ENCODE data around the gene LGR6.

LGR6 gene

GRCh38 chr1:202150602-202151001 lies 43.0 kb upstream of the LGR6 start:
- 92 to 93% methylated on average over 8 of the region's 8 CpGs for WGBS, 2 experiments
- no peaks in the 10 kb centered on the region for H3K4me1 ChIP-seq (ENCODE audit: control insufficient read depth, insufficient read depth, low read length)
- H3K27me3 ChIP-seq (ENCODE audit: control insufficient read depth, insufficient read depth, low read length, poor library complexity, severe bottlenecking): no peaks in the 10 kb centered on the region
- H3K9me3 ChIP-seq (ENCODE audit: control insufficient read depth, low read length): no peaks in the 10 kb centered on the region
- H3K4me3 ChIP-seq (ENCODE audit: insufficient read depth, low read depth, low read length): no peak overlapping the region
- no peaks in the 10 kb centered on the region for H3K36me3 ChIP-seq (ENCODE audit: control insufficient read depth, insufficient read depth, low read length)
- H3K27ac ChIP-seq (ENCODE audit: insufficient read depth, low read depth, low read length, poor library complexity, severe bottlenecking): no peak overlapping the region

GRCh38 chr1:202151045-202151444 lies 42.6 kb upstream of the LGR6 start:
- no peak overlapping the region for H3K27ac ChIP-seq (ENCODE audit: insufficient read depth, low read depth, low read length, poor library complexity, severe bottlenecking)
- WGBS, 2 experiments: 81 to 88% methylated on average over 2 of the region's 2 CpGs
- no peaks in the 10 kb centered on the region for H3K27me3 ChIP-seq (ENCODE audit: control insufficient read depth, insufficient read depth, low read length, poor library complexity, severe bottlenecking)
- no peaks in the 10 kb centered on the region for H3K4me1 ChIP-seq (ENCODE audit: control insufficient read depth, insufficient read depth, low read length)
- H3K4me3 ChIP-seq (ENCODE audit: insufficient read depth, low read depth, low read length): no peak overlapping the region
- H3K9me3 ChIP-seq (ENCODE audit: control insufficient read depth, low read length): no peaks in the 10 kb centered on the region
- H3K36me3 ChIP-seq (ENCODE audit: control insufficient read depth, insufficient read depth, low read length): no peaks in the 10 kb centered on the region

GRCh38 chr1:202152399-202152798 lies 41.2 kb upstream of the LGR6 start:
- H3K27ac ChIP-seq (ENCODE audit: insufficient read depth, low read depth, low read length, poor library complexity, severe bottlenecking): no peak overlapping the region
- 81 to 82% methylated on average over 10 of the region's 10 CpGs for WGBS, 2 experiments

GRCh38 chr1:202153284-202153683 lies 40.3 kb upstream of the LGR6 start:
- H3K36me3 ChIP-seq (ENCODE audit: control insufficient read depth, insufficient read depth, low read length): no peaks in the 10 kb centered on the region
- no peaks in the 10 kb centered on the region for H3K4me1 ChIP-seq (ENCODE audit: control insufficient read depth, insufficient read depth, low read length)
- H3K4me3 ChIP-seq (ENCODE audit: insufficient read depth, low read depth, low read length): no peak overlapping the region
- no peak overlapping the region for H3K27ac ChIP-seq (ENCODE audit: insufficient read depth, low read depth, low read length, poor library complexity, severe bottlenecking)
- no peaks in the 10 kb centered on the region for H3K9me3 ChIP-seq (ENCODE audit: control insufficient read depth, low read length)
- no peaks in the 10 kb centered on the region for H3K27me3 ChIP-seq (ENCODE audit: control insufficient read depth, insufficient read depth, low read length, poor library complexity, severe bottlenecking)
- 93 to 99% methylated on average over 4 of the region's 4 CpGs for WGBS, 2 experiments

More at GRCh38 chr1:202152399-202152798, 41.2 kb upstream of the LGR6 start:
- Histone ChIP-seq H3K9me3 (ENCODE audit: control insufficient read depth, low read length) (no peaks in the 10 kb centered on the region), H3K4me3 (ENCODE audit: insufficient read depth, low read depth, low read length) (no peak overlapping the region), H3K4me1 (ENCODE audit: control insufficient read depth, insufficient read depth, low read length) (no peaks in the 10 kb centered on the region), H3K36me3 (ENCODE audit: control insufficient read depth, insufficient read depth, low read length) (no peaks in the 10 kb centered on the region), H3K27me3 (ENCODE audit: control insufficient read depth, insufficient read depth, low read length, poor library complexity, severe bottlenecking) (no peaks in the 10 kb centered on the region)

GRCh38 chr1:202154148-202154765 lies 39.3 kb upstream of the LGR6 start:
- Histone ChIP-seq H3K4me1 (ENCODE audit: control insufficient read depth, insufficient read depth, low read length) (no peaks in the 10 kb centered on the region), H3K27me3 (ENCODE audit: control insufficient read depth, insufficient read depth, low read length, poor library complexity, severe bottlenecking) (no peaks in the 10 kb centered on the region), H3K9me3 (ENCODE audit: control insufficient read depth, low read length) (no peaks in the 10 kb centered on the region), H3K27ac (ENCODE audit: insufficient read depth, low read depth, low read length, poor library complexity, severe bottlenecking) (no peak overlapping the region), H3K36me3 (ENCODE audit: control insufficient read depth, insufficient read depth, low read length) (no peaks in the 10 kb centered on the region), H3K4me3 (ENCODE audit: insufficient read depth, low read depth, low read length) (no peak overlapping the region)
- 93% methylated on average over 9 to 10 of the region's 10 CpGs for WGBS, 2 experiments

GRCh38 chr1:202154766-202155477 lies 38.7 kb upstream of the LGR6 start:
- Histone ChIP-seq H3K27ac (ENCODE audit: insufficient read depth, low read depth, low read length, poor library complexity, severe bottlenecking) (no peak overlapping the region), H3K9me3 (ENCODE audit: control insufficient read depth, low read length) (no peaks in the 10 kb centered on the region), H3K36me3 (ENCODE audit: control insufficient read depth, insufficient read depth, low read length) (no peaks in the 10 kb centered on the region), H3K27me3 (ENCODE audit: control insufficient read depth, insufficient read depth, low read length, poor library complexity, severe bottlenecking) (no peaks in the 10 kb centered on the region), H3K4me1 (ENCODE audit: control insufficient read depth, insufficient read depth, low read length) (no peaks in the 10 kb centered on the region), H3K4me3 (ENCODE audit: insufficient read depth, low read depth, low read length) (no peak overlapping the region)
- WGBS, 2 experiments: 34 to 37% methylated on average over 11 of the region's 11 CpGs

- 87 to 89% methylated on average over 7 to 8 of the region's 8 CpGs for WGBS, 2 experiments
- Histone ChIP-seq H3K36me3 (ENCODE audit: control insufficient read depth, insufficient read depth, low read length) (no peaks in the 10 kb centered on the region), H3K27ac (ENCODE audit: insufficient read depth, low read depth, low read length, poor library complexity, severe bottlenecking) (no peak overlapping the region), H3K4me3 (ENCODE audit: insufficient read depth, low read depth, low read length) (no peak overlapping the region), H3K4me1 (ENCODE audit: control insufficient read depth, insufficient read depth, low read length) (no peaks in the 10 kb centered on the region), H3K27me3 (ENCODE audit: control insufficient read depth, insufficient read depth, low read length, poor library complexity, severe bottlenecking) (no peaks in the 10 kb centered on the region), H3K9me3 (ENCODE audit: control insufficient read depth, low read length) (no peaks in the 10 kb centered on the region)
Measured at GRCh38 chr1:202155478-202156021, 38.0 kb upstream of the LGR6 start.

GRCh38 chr1:202156590-202156989 lies 37.0 kb upstream of the LGR6 start:
- Histone ChIP-seq H3K9me3 (ENCODE audit: control insufficient read depth, low read length) (no peaks in the 10 kb centered on the region), H3K27me3 (ENCODE audit: control insufficient read depth, insufficient read depth, low read length, poor library complexity, severe bottlenecking) (no peaks in the 10 kb centered on the region), H3K4me3 (ENCODE audit: insufficient read depth, low read depth, low read length) (no peak overlapping the region), H3K36me3 (ENCODE audit: control insufficient read depth, insufficient read depth, low read length) (no peaks in the 10 kb centered on the region), H3K4me1 (ENCODE audit: control insufficient read depth, insufficient read depth, low read length) (peaks cover 7% of the 10 kb centered on the region), H3K27ac (ENCODE audit: insufficient read depth, low read depth, low read length, poor library complexity, severe bottlenecking) (no peak overlapping the region)
- 64 to 70% methylated on average over 8 of the region's 8 CpGs for WGBS, 2 experiments

- no peak overlapping the region for H3K4me3 ChIP-seq (ENCODE audit: insufficient read depth, low read depth, low read length)
- WGBS, 2 experiments: 96% methylated on average over 10 of the region's 10 CpGs
Measured at GRCh38 chr1:202157945-202158344, 35.7 kb upstream of the LGR6 start.

GRCh38 chr1:202158810-202159533 lies 34.6 kb upstream of the LGR6 start:
- Histone ChIP-seq H3K4me3 (ENCODE audit: insufficient read depth, low read depth, low read length) (no peak overlapping the region), H3K27me3 (ENCODE audit: control insufficient read depth, insufficient read depth, low read length, poor library complexity, severe bottlenecking) (no peaks in the 10 kb centered on the region), H3K9me3 (ENCODE audit: control insufficient read depth, low read length) (no peaks in the 10 kb centered on the region), H3K4me1 (ENCODE audit: control insufficient read depth, insufficient read depth, low read length) (peaks cover 22% of the 10 kb centered on the region), H3K27ac (ENCODE audit: insufficient read depth, low read depth, low read length, poor library complexity, severe bottlenecking) (no peak overlapping the region), H3K36me3 (ENCODE audit: control insufficient read depth, insufficient read depth, low read length) (no peaks in the 10 kb centered on the region)
- 92% methylated on average over 10 of the region's 10 CpGs for WGBS, 2 experiments

More at GRCh38 chr1:202157945-202158344, 35.7 kb upstream of the LGR6 start:
- H3K27ac ChIP-seq (ENCODE audit: insufficient read depth, low read depth, low read length, poor library complexity, severe bottlenecking): no peak overlapping the region
- no peaks in the 10 kb centered on the region for H3K36me3 ChIP-seq (ENCODE audit: control insufficient read depth, insufficient read depth, low read length)
- H3K27me3 ChIP-seq (ENCODE audit: control insufficient read depth, insufficient read depth, low read length, poor library complexity, severe bottlenecking): no peaks in the 10 kb centered on the region
- no peaks in the 10 kb centered on the region for H3K9me3 ChIP-seq (ENCODE audit: control insufficient read depth, low read length)
- H3K4me1 ChIP-seq (ENCODE audit: control insufficient read depth, insufficient read depth, low read length): peaks cover 18% of the 10 kb centered on the region
